ENCODE results near the gene RUNX1. TPM values are rescaled to one million over a fixed set of nuclear protein-coding genes. Genes with fewer than 3 reads are reported as not detected.

The RUNX1 gene
- total and polyA plus RNA-seq, 10 of the 15 experiments (the other 5 are each of a cell fraction or from before 2014, with no cell fraction given), result 0.90 to 15.2 (median 4.1) TPM

DNA sequence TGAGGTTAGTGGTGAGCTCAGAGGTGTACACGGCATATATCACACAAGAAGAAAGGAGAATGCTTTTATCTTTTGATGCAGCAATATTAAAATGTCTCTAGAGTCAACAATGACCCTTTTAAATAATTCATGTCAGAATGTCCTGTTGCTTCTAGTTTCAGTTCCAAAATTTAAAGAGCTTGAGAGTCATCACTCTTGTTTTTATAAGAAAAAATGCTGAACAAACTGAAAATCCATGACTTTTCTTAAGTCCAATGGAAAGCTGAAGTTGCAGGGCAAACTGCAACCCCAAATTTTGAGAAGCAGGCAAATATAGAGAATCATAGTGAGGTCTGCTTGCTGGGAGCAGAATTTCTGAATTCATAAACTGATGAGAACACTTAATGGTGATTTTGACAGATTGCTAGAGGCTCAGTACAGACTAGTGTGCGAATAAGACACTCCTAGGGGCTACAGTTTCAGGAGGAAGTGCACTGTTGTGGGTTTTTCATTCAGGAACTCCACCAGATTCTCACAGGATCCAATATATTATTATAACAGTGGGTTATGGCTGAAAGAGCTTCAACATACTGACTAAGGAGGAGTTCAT lies 245.2 kb downstream of the RUNX1 start:
- no peak overlapping the region for H2AFZ ChIP-seq (ENCODE audit: control insufficient read depth, low read depth, low read length)
- no peak for DNase-seq (ENCODE audit: low read depth, low spot score)
- CTCF ChIA-PET, result interaction anchor here (0.7 to 2.7 kb wide), 3 partner anchors 64 to 1036 kb away, joined by 3 to 9 read pairs (median 3); no protein-coding TSS in a partner anchor
- SMC1A ChIA-PET (ENCODE audit: uncharacterized antibody, unreplicated experiment), result interaction anchor here (0.8 to 2.3 kb wide), 6 partner anchors 8 to 244 kb away, joined by 3 to 5 read pairs (median 3); no protein-coding TSS in a partner anchor
- no peaks in the 10 kb centered on the region for H4K20me1 ChIP-seq (ENCODE audit: control insufficient read depth, insufficient read depth)
- H3K9ac ChIP-seq (ENCODE audit: control insufficient read depth, insufficient read depth, low read length), result no peak overlapping the region
- 70% methylated on average over 2 of the region's 2 CpGs for WGBS (ENCODE audit: insufficient coverage, insufficient replicate concordance, low lambda C conversion rate, missing lambda C conversion rate)
- BruUV-seq (replicated peaks), result no TSS peak
- 0 out of 2 replicates have a peak, but pooled peaks have one; percentile 20 for TF ChIP-seq SPI1 (IDR thresholded peaks at IDR 0.05; ENCODE audit: borderline replicate concordance, insufficient read depth, low read depth, low read length)
- TF ChIP-seq, protein P1, sequence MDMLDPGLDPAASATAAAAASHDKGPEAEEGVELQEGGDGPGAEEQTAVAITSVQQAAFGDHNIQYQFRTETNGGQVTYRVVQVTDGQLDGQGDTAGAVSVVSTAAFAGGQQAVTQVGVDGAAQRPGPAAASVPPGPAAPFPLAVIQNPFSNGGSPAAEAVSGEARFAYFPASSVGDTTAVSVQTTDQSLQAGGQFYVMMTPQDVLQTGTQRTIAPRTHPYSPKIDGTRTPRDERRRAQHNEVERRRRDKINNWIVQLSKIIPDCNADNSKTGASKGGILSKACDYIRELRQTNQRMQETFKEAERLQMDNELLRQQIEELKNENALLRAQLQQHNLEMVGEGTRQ (IDR thresholded peaks at IDR 0.05; ENCODE audit: borderline replicate concordance, low read depth, low read length), result no peak
- TF ChIP-seq RUNX3 (IDR thresholded peaks at IDR 0.05; ENCODE audit: low read length), result peak; percentile 15; the same call in 1 of the 2 replicates
- peaks cover 24% of the 10 kb centered on the region for H3K4me1 ChIP-seq (ENCODE audit: control insufficient read depth, insufficient read depth, low read length)
- H3K79me2 ChIP-seq (ENCODE audit: control insufficient read depth, insufficient read depth, low read length), result no peaks in the 10 kb centered on the region
- H3K4me3 ChIP-seq, result no peak overlapping the region
- H3K4me2 ChIP-seq (ENCODE audit: control insufficient read depth, insufficient read depth), result no peak overlapping the region
- no peaks in the 10 kb centered on the region for H3K36me3 ChIP-seq (ENCODE audit: control insufficient read depth in 2 of 2, insufficient read depth in 2 of 2, low read length in 1 of 2)
- ATAC-seq, result no peak
- RAD21 ChIA-PET (ENCODE audit: unreplicated experiment), result interaction anchor here (1.2 kb wide), 2 partner anchors 84 to 86 kb away, joined by 4 to 8 read pairs; no protein-coding TSS in a partner anchor
- H3K27me3 ChIP-seq (replicated peaks in 1 of 2; ENCODE audit: control insufficient read depth in 2 of 2, insufficient read depth in 2 of 2, low read length in 1 of 2), result no peaks in the 10 kb centered on the region
- no peak for FAIRE-seq
- in situ Hi-C loops (cut with MboI), result no loop called here
- H3K27ac ChIP-seq (ENCODE audit: control insufficient read depth, insufficient read depth), result no peak overlapping the region
- POLR2A ChIA-PET, result no interaction called here
- intact Hi-C loops (cut with micrococcal nuclease; ENCODE audit: unreplicated experiment), result loop anchor here (5.0 kb wide), 1 partner anchor 243 kb away; the partner anchor contains the start of gene RUNX1
- H3K9me3 ChIP-seq (replicated peaks; ENCODE audit: control insufficient read depth, insufficient read depth, low read length), result no peaks in the 10 kb centered on the region

All from GM12878 (cell line).